NCI-H748 treated with DMSO at 0.1 percent for 48 hours (cell line): ENCODE results near the gene LBX2.

Experiments used
- DNase-seq: peaks from one replicate; lab custom pipeline; 2025; lab: John Stamatoyannopoulos, UW

Gene LBX2

GRCh38 chr2:74525717-74526648, 26.6 kb upstream of the LBX2 start, which contains the start of gene DQX1:
DQX1 (minus strand) TSS chr2:74526231; CDS start chr2:74525729, 502 bp downstream.
- DNase-seq: no peak

- DNase-seq: no peak
Measured at GRCh38 chr2:74524955-74525716, 25.7 kb upstream of the LBX2 start.

GRCh38 chr2:74524005-74524404, 24.6 kb upstream of the LBX2 start:
- DNase-seq: no peak

GRCh38 chr2:74522516-74522915, 23.1 kb upstream of the LBX2 start:
- DNase-seq: no peak

- no peak for DNase-seq
Measured at GRCh38 chr2:74516650-74517049, 17.2 kb upstream of the LBX2 start.

- DNase-seq: no peak
Measured at GRCh38 chr2:74515981-74516633, 16.7 kb upstream of the LBX2 start.

GRCh38 chr2:74515271-74515980, 16.0 kb upstream of the LBX2 start:
- DNase-seq: no peak

- peak; percentile 19 for DNase-seq
Measured at GRCh38 chr2:74514368-74515270, 15.2 kb upstream of the LBX2 start, which contains the start of gene TLX2. TLX2 (plus strand) TSS chr2:74514450; CDS start chr2:74514807, 357 bp downstream.

- DNase-seq: peak; percentile 19
Measured at GRCh38 chr2:74513605-74514367, 14.4 kb upstream of the LBX2 start.

- no peak for DNase-seq
Measured at GRCh38 chr2:74512744-74513604, 13.6 kb upstream of the LBX2 start.

GRCh38 chr2:74511104-74511989, 11.9 kb upstream of the LBX2 start:
- DNase-seq: no peak

- no peak for DNase-seq
Measured at GRCh38 chr2:74510272-74510671, 10.9 kb upstream of the LBX2 start.

- peak; percentile 18 for DNase-seq
Measured at GRCh38 chr2:74507926-74508520, 8.6 kb upstream of the LBX2 start.

GRCh38 chr2:74507145-74507925, 7.9 kb upstream of the LBX2 start, which contains the start of gene PCGF1:
PCGF1 (minus strand) TSS chr2:74507695; CDS start chr2:74507668, 27 bp downstream.
- DNase-seq: peak; percentile 84

- no peak for DNase-seq
Measured at GRCh38 chr2:74505448-74506246, 6.2 kb upstream of the LBX2 start.

GRCh38 chr2:74504591-74504990, 5.2 kb upstream of the LBX2 start:
- DNase-seq: no peak
